ENCODE measurements around the gene C19orf33.
"Not testable (repeated sequence)": the region's sequence is repeated elsewhere in the genome, so short reads cannot be mapped to it uniquely, and the experiment has no call there.

- not testable (repeated sequence) for TF ChIP-seq CTCF, POLR2A (IDR thresholded peaks at IDR 0.05)
Observed at GRCh38 chr19:38261942-38262341, 42.1 kb upstream of the C19orf33 start.

Measured in esophagus squamous epithelium (tissue), 4 donors.